ENCODE measurements around the gene THG1L. TPM values are rescaled to one million over a fixed set of nuclear protein-coding genes. Genes with fewer than 3 reads are reported as not detected.

Gene THG1L
- total RNA-seq, 1 experiment from 2014 or later = 29.9 TPM

GRCh38 chr5:157766902-157767301 is 35.7 kb downstream of the THG1L start:
- intact Hi-C loops (cut with micrococcal nuclease) = loop anchor here (10.0 kb wide), 1 partner anchor 608 kb away; no protein-coding TSS in a partner anchor
- POLR2A ChIA-PET = interaction anchor here (2.4 kb wide), 1 partner anchor 7 kb away, joined by 6 read pairs; no protein-coding TSS in a partner anchor
- BruUV-seq (replicated peaks) = no TSS peak
- Mint-ChIP-seq H3K27me3 (ENCODE audit: insufficient read depth, unreplicated experiment) (no peaks in the 10 kb centered on the region), H3K9me3 (ENCODE audit: unreplicated experiment) (no peaks in the 10 kb centered on the region), H3K4me1 (ENCODE audit: insufficient read depth, unreplicated experiment) (peaks cover 18% of the 10 kb centered on the region), H3K27ac (ENCODE audit: low read depth, unreplicated experiment) (peak overlapping the region; percentile 98), H3K4me3 (ENCODE audit: unreplicated experiment) (no peak overlapping the region), H3K36me3 (ENCODE audit: insufficient read depth, unreplicated experiment) (no peaks in the 10 kb centered on the region)
- no peak for DNase-seq (ENCODE audit: unreplicated experiment)
- CTCF ChIA-PET = interaction anchor here (1.3 to 12.7 kb wide), 2 partner anchors 20 to 226 kb away, joined by 4 to 177 read pairs; partner anchors contain the start of gene LSM11
- no peak for TF ChIP-seq CTCF (IDR thresholded peaks at IDR 0.05; ENCODE audit: unreplicated experiment)

GRCh38 chr5:157767689-157768088 is 36.5 kb downstream of the THG1L start:
- no TSS peak for BruUV-seq (replicated peaks)
- H3K9me3 Mint-ChIP-seq (ENCODE audit: unreplicated experiment) = no peaks in the 10 kb centered on the region
- TF ChIP-seq CTCF (IDR thresholded peaks at IDR 0.05; ENCODE audit: unreplicated experiment) = no peak
- DNase-seq (ENCODE audit: unreplicated experiment) = no peak
- ChIA-PET CTCF (interaction anchor here (0.6 to 12.7 kb wide), 7 partner anchors 15 to 395 kb away, joined by 3 to 177 read pairs (median 3); partner anchors contain the start of gene LSM11), POLR2A (interaction anchor here (0.6 to 2.4 kb wide), 11 partner anchors 8 to 1381 kb away, joined by 3 to 6 read pairs (median 4); partner anchors contain the start of gene LSM11)
- no peak overlapping the region for H3K4me3 Mint-ChIP-seq (ENCODE audit: unreplicated experiment)
- H3K27me3 Mint-ChIP-seq (ENCODE audit: insufficient read depth, unreplicated experiment) = no peaks in the 10 kb centered on the region
- peaks cover 18% of the 10 kb centered on the region for H3K4me1 Mint-ChIP-seq (ENCODE audit: insufficient read depth, unreplicated experiment)
- peak overlapping the region; percentile 98 for H3K27ac Mint-ChIP-seq (ENCODE audit: low read depth, unreplicated experiment)
- no peaks in the 10 kb centered on the region for H3K36me3 Mint-ChIP-seq (ENCODE audit: insufficient read depth, unreplicated experiment)
- intact Hi-C loops (cut with micrococcal nuclease) = loop anchor here (10.0 kb wide), 1 partner anchor 607 kb away; no protein-coding TSS in a partner anchor

GRCh38 chr5:157770665-157771064 is 39.4 kb downstream of the THG1L start:
- Mint-ChIP-seq H3K27me3 (ENCODE audit: insufficient read depth, unreplicated experiment) (no peaks in the 10 kb centered on the region), H3K4me3 (ENCODE audit: unreplicated experiment) (no peak overlapping the region), H3K4me1 (ENCODE audit: insufficient read depth, unreplicated experiment) (peaks cover 18% of the 10 kb centered on the region), H3K36me3 (ENCODE audit: insufficient read depth, unreplicated experiment) (no peaks in the 10 kb centered on the region), H3K9me3 (ENCODE audit: unreplicated experiment) (no peaks in the 10 kb centered on the region), H3K27ac (ENCODE audit: low read depth, unreplicated experiment) (no peak overlapping the region)
- ChIA-PET CTCF (interaction anchor here (0.6 to 2.2 kb wide), 3 partner anchors 9 to 1354 kb away, joined by 3 to 9 read pairs (median 7); no protein-coding TSS in a partner anchor), POLR2A (no interaction called here)
- TF ChIP-seq CTCF (IDR thresholded peaks at IDR 0.05; ENCODE audit: unreplicated experiment) = no peak
- no TSS peak for BruUV-seq (replicated peaks)
- intact Hi-C loops (cut with micrococcal nuclease) = no loop called here
- DNase-seq (ENCODE audit: unreplicated experiment) = no peak

GRCh38 chr5:157772127-157772526 is 40.9 kb downstream of the THG1L start:
- Mint-ChIP-seq H3K27ac (ENCODE audit: low read depth, unreplicated experiment) (no peak overlapping the region), H3K4me3 (ENCODE audit: unreplicated experiment) (no peak overlapping the region), H3K27me3 (ENCODE audit: insufficient read depth, unreplicated experiment) (no peaks in the 10 kb centered on the region), H3K36me3 (ENCODE audit: insufficient read depth, unreplicated experiment) (no peaks in the 10 kb centered on the region), H3K4me1 (ENCODE audit: insufficient read depth, unreplicated experiment) (peaks cover 15% of the 10 kb centered on the region), H3K9me3 (ENCODE audit: unreplicated experiment) (no peaks in the 10 kb centered on the region)
- DNase-seq (ENCODE audit: unreplicated experiment) = no peak
- BruUV-seq (replicated peaks) = no TSS peak
- POLR2A ChIA-PET = no interaction called here
- CTCF ChIA-PET = interaction anchor here (0.6 to 5.6 kb wide), 8 partner anchors 9 to 1369 kb away, joined by 3 to 52 read pairs (median 3); partner anchors contain the start of gene LSM11
- intact Hi-C loops (cut with micrococcal nuclease) = no loop called here
- TF ChIP-seq CTCF (IDR thresholded peaks at IDR 0.05; ENCODE audit: unreplicated experiment) = no peak
